Cardiac muscle cell (in vitro differentiated cells and primary cell): Measurements from ENCODE around the gene PTCD3. TPM values are rescaled to one million over a fixed set of nuclear protein-coding genes. Genes with fewer than 3 reads are reported as not detected.

Experiments used
- DNase-seq, 2 donors: peaks; one replicate each; pipeline versions ENCODE4 v3.0.0 to v3.0.0-alpha.2; 2010 to 2017; ENCODE audit warnings: low read depth in 1 of 2, low spot score in 1 of 2
- H3K27ac ChIP-seq: fragments of 200-600 bp; sonication (generic); 2 replicates; pipeline ENCODE4 v1.5.1; 2016
- H3K27me3 ChIP-seq: fragments of 200-600 bp; sonication (generic); 2 replicates; pipeline ENCODE4 v1.6.0; 2016; ENCODE audit warnings: control low read depth
- H3K36me3 ChIP-seq: fragments of 200-600 bp; sonication (generic); 2 replicates; pipeline ENCODE4 v1.5.1; 2016; ENCODE audit warnings: control low read depth
- H3K4me1 ChIP-seq: fragments of 200-600 bp; sonication (generic); 2 replicates; pipeline ENCODE4 v1.8.1; 2017; ENCODE audit warnings: low read depth, mild to moderate bottlenecking, mixed run types
- H3K4me3 ChIP-seq: fragments of 200-600 bp; sonication (generic); 2 replicates; pipeline ENCODE4 v1.5.1; 2016; ENCODE audit warnings: mild to moderate bottlenecking
- H3K9me3 ChIP-seq: fragments of 200-600 bp; sonication (generic); 2 replicates; pipeline ENCODE4 v1.5.1; 2017; ENCODE audit warnings: low read depth, mild to moderate bottlenecking, control low read depth
- CTCF ChIP-seq: IDR thresholded peaks from 2 replicates; pipeline ENCODE4 v1.5.1; 2012; ENCODE audit warnings: low read depth, mild to moderate bottlenecking, low read length
- polyA plus RNA-seq: library from polyadenylated mRNA; unstranded; fragments of >200 nt; fragmentation: Nextera tagmentation; extraction: Ambion mirVana; gene quantifications from 2 replicates; pipeline ENCODE4 v1.2.1, GENCODE V29; 2016
- total RNA-seq: library from RNA; depleted of rRNA; stranded (reverse); fragments of >200 nt; gene quantifications from 2 replicates; pipeline ENCODE4 v1.2.3, GENCODE V29; 2016

PTCD3 gene
- total and polyA plus RNA-seq, 2 experiments from 2014 or later: 112 to 180 TPM

GRCh38 chr2:86147793-86148192, 41.8 kb downstream of the PTCD3 start:
- no peak for TF ChIP-seq CTCF
- peaks cover 74% of the 10 kb centered on the region for H3K36me3 ChIP-seq
- H3K4me1 ChIP-seq: no peaks in the 10 kb centered on the region
- no peak overlapping the region for H3K4me3 ChIP-seq
- H3K27ac ChIP-seq: no peak overlapping the region
- H3K9me3 ChIP-seq: no peaks in the 10 kb centered on the region
- H3K27me3 ChIP-seq: no peaks in the 10 kb centered on the region
- no peak for DNase-seq

GRCh38 chr2:86150502-86150901, 44.5 kb downstream of the PTCD3 start:
- Histone ChIP-seq H3K4me1 (no peaks in the 10 kb centered on the region), H3K27me3 (no peaks in the 10 kb centered on the region), H3K4me3 (no peak overlapping the region), H3K27ac (no peak overlapping the region), H3K36me3 (peaks cover 56% of the 10 kb centered on the region), H3K9me3 (no peaks in the 10 kb centered on the region)
- TF ChIP-seq CTCF: no peak
- DNase-seq: no peak

- peaks cover 47% of the 10 kb centered on the region for H3K36me3 ChIP-seq
These were observed 51.0 kb downstream of the PTCD3 start for GRCh38 chr2:86157009-86157556.

GRCh38 chr2:86158286-86158685, 52.3 kb downstream of the PTCD3 start:
- Histone ChIP-seq H3K4me1 (no peaks in the 10 kb centered on the region), H3K9me3 (no peaks in the 10 kb centered on the region), H3K4me3 (no peak overlapping the region), H3K27me3 (no peaks in the 10 kb centered on the region), H3K27ac (no peak overlapping the region), H3K36me3 (peaks cover 53% of the 10 kb centered on the region)
- no peak for DNase-seq
- no peak for TF ChIP-seq CTCF

More at GRCh38 chr2:86157009-86157556, 51.0 kb downstream of the PTCD3 start:
- Histone ChIP-seq H3K4me3 (no peak overlapping the region), H3K27ac (no peak overlapping the region), H3K27me3 (no peaks in the 10 kb centered on the region), H3K9me3 (no peaks in the 10 kb centered on the region), H3K4me1 (no peaks in the 10 kb centered on the region)
- DNase-seq: no peak
- TF ChIP-seq CTCF: no peak

- no peaks in the 10 kb centered on the region for H3K27me3 ChIP-seq
- H3K4me1 ChIP-seq: no peaks in the 10 kb centered on the region
- H3K36me3 ChIP-seq: peaks cover 62% of the 10 kb centered on the region
- no peaks in the 10 kb centered on the region for H3K9me3 ChIP-seq
- H3K4me3 ChIP-seq: no peak overlapping the region
- no peak for DNase-seq
- TF ChIP-seq CTCF: no peak
- no peak overlapping the region for H3K27ac ChIP-seq
These were observed 54.3 kb downstream of the PTCD3 start for GRCh38 chr2:86160156-86160952.
